NCI-H2081 treated with DMSO at 0.1 percent for 48 hours (cell line): ENCODE data around the gene ARIH1.
"Not testable (repeated sequence)": the region's sequence is repeated elsewhere in the genome, so short reads cannot be mapped to it uniquely, and the experiment has no call there.

Experiments used
- DNase-seq: peaks from one replicate; lab custom pipeline; 2025; lab: John Stamatoyannopoulos, UW

ARIH1 gene

DNA sequence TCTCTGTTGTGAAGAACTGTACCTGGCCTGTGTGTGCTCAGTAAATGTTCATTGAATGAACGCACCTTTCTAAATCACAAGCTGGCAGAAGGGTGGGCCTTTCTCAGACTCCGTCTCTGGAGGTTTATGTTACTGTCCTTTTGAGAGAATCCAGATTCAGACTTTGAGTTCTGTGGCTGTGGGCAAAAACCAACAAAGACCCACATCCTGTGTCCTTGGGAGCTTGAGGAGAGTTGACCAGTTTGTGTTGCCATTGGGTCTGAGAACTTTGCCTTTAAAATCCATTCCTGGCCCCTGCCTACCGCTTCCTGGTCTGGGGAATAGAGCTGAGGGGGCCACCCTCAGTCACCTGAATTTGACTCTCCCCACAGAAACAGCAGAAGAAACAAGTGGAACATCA, 134.0 kb downstream of the ARIH1 start:
- DNase-seq, result not testable (repeated sequence)

DNA sequence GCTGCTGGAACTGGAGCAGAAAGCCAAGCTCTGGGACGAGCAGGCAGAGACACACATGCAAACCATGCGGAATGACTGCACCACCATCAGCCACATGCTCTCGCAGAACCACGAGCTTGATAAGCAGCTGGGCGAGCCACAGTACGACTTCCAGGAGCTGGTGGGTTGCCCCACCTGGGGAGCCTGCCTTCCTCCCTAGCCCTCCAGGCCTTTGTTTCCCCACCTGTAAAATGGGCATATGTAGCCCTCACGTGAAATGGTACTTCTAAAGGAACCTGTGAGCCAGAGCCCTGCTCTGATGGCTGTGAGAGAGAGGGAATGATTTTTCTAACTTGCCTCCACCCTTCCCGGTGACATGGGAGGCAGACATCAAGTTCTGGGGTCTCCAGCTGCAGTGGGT, 135.7 kb downstream of the ARIH1 start:
- no peak for DNase-seq

DNA sequence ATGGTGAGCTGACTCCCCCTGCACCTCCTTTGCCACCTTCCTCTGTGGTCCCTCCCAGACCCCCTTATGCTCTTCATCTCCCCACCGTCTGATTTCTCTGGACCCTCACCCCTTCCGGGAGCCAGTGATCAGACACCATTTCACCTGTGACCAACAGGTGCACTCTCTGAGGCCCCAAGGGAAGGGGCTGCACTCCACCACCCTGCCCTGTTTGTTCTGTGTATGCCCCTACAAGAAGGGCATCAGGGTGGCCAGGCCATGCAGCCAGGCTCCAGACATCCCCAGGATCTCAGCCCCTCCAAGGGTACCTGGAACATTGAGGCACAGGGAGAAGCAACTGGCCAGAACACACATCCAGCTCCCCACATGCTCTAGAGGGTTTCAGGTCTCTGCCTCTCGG, 138.2 kb downstream of the ARIH1 start:
- not testable (repeated sequence) for DNase-seq

DNA sequence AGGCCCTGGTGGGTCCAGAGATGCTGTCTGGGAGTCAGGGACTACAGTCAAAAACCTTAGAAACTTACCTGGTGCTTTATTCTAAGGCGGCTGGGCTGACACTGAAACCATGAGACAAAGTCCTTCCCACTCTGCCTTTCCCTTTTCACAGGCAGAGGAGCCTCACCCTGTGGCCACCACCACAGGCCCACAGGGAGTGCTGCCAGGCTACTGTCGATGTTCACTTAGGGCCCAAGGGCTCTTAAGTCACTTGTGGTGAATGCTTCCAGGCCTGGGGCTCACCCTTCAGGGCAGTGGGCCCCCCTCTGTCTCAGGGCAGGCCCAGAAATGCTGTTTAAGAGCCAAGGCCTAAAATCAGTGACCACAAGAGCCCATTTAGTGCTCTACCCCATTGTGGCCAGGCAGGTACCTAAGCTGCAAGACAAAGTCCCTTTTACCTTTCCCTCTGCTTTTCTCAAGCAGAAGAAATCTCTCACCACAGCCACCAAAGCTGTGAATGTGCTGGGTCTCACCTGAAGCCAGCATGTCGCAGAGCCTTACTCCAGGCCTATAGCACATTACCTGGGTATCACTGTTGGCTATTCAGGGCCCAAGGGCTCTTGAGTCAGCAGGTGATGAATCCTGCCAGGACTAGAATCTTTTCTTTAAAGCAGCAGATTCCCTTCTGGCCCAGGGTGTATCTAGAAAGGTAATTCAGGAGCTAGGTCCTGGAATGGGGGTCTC, 140.8 kb downstream of the ARIH1 start:
- no peak for DNase-seq

DNA sequence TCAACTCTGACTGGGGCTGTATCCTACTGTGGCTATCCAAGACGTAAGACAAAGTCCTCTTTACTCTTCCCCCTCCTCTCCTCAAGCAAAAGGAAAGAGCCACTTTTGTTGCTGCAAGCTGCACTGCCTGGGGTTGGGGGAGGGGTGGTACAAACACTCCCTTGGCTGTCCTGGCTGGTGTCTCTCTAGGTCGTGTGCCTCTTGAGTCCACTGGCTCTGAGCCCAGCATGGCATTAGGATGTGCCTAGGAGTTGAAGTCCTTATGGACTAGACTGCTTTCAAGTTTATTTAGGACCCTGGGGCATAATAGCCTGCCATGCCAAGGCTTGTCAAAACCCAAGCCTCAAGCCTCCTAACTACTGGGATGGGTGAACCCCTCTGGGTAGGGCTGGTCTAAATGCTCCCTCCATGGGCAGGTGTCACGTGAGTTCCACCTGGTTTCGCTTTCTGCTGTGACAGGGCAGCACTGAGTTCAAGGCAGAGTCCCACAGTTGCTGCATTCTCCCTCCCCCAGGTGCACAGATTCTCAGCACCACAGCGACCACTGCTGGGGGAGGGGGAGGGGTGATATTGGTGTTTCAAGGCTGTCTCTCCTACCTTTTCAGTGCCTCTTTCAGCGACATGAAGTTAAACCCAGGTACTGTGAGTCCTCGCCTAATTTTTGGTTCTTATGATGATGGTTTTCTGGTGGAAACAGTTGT, 141.6 kb downstream of the ARIH1 start:
- DNase-seq, result not testable (repeated sequence)

DNA sequence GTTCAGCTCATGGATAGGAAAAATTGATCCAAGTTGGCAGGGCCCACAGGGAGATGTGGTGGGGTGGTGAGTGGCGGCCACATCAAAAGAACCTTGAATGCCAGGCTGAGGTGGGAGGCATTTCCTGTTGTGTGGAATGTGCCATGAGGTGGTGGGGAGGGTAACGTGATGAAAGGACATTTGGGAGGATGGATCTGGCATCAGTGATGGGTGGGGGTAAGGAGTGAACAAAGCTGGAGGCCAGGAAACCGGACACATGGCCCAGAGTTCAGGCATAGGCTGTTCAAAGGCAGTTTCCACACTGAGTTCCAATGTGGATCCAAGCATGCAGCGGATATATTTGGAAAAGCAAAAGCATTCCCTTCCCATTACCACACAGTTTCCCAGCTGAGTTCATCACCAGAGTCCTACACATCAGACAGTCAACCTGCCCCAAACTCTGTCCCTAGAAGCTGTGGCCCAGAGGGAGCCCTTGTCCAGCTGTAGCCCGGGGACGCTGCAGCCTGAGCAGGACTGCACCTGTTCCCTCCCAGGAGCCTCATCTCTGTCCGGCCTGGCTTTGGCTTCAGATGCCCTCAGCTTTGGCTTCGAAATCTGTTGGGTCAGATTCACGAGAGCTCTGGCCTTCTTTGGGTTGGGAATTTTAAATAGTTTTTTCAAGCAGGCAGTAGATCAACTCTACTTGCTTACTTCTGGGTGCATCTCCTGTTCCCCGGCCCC, 142.5 kb downstream of the ARIH1 start:
- DNase-seq, result no peak

DNA sequence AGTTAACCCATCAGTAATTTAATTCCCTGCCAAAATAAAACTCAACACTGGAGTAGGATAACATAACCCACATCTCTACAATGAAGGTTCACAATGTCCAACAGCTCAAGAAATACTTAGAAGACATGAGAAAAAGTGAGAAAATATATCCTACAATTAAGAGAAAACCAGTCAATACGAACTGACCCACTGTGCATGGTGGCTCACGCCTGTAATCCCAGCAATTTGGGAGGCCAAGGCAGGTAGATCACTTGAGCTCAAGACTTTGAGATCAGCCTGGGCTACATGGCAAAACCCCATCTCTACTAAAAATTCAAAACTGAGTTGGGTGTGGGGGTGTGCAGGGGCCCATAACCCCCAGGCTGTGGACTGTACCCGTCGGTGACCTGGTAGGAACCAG, 149.7 kb downstream of the ARIH1 start:
- not testable (repeated sequence) for DNase-seq

DNA sequence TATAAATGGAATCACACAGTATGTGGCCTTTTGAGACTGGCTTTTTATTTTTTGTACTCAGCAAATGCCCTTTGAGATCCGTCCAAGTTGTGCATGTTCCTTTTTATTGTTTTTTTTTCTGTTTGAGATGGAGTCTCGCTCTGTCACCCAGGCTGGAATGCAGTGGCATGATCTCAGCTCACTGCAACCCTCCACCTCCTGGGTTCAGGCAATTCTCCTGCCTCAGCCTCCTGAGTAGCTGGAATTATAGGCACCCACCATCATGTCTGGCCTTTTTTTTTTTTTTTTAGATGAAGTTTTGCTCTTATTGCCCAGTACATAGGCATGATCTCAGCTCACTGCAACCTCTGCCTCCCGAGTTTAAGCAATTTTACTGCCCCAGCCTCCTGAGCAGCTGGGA, 152.0 kb downstream of the ARIH1 start:
- not testable (repeated sequence) for DNase-seq

DNA sequence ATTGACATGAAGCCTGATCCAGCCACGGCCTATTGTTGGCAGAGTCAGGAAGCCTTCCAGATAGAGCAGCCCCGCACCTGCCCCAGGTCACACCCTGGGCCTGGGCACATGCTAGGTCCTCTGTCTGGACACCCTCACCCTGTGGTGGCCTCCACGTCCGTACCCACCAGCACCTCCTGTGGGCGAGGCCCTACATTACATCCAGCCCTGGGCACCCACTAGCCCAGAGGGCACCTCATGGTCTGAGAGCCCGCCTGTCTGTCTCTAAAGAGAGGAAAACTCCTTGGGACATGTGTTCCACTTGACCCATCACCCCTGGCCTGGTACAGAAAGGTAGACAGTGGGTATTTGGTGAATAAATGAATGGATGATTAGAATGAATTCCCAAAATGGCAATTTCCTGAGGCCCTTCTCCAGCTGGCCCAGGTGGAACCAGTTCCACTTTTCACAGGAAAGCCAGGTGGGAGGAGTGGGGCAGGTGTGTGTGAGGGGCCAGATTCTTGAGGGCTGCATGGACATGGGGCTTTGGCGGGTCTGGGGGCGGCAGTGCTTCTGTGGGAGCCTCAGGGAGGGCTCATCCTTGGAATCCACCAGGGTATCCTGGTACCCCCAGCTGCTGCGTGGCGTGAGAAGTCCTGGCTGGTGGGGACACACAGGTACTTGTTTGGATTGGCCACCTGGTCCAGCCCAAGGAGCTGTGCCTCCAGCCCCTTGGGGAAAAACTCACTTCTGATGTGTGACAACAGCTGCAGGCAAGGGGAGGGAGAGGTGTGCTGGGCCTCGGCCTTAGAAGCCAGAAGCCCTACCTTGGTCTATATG, 154.3 kb downstream of the ARIH1 start:
- not testable (repeated sequence) for DNase-seq

DNA sequence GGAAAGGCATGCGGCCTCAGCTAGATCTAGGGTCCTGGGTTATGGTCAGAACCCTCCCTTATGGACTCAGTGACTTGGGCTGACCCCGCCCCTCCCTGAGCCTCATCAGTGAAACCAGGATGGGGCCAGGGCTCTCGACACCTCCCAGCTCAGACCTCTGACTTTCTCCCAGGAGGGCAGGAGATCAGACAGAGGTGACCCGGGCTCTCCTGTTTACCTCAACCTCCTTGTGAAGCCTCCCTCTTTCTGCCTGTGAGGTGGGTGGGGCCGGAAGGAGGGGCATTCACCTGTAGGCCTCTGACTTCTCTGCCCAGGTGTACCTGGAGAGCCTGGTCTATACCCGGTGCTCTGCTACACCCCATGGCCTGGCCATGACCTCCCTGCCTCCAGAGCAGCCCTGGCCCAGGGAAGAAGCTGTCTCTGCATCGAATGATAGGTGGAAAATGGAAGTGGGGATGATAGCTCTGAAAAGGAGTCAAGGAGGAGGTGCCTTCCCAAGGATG, 155.0 kb downstream of the ARIH1 start:
- DNase-seq, result not testable (repeated sequence)

DNA sequence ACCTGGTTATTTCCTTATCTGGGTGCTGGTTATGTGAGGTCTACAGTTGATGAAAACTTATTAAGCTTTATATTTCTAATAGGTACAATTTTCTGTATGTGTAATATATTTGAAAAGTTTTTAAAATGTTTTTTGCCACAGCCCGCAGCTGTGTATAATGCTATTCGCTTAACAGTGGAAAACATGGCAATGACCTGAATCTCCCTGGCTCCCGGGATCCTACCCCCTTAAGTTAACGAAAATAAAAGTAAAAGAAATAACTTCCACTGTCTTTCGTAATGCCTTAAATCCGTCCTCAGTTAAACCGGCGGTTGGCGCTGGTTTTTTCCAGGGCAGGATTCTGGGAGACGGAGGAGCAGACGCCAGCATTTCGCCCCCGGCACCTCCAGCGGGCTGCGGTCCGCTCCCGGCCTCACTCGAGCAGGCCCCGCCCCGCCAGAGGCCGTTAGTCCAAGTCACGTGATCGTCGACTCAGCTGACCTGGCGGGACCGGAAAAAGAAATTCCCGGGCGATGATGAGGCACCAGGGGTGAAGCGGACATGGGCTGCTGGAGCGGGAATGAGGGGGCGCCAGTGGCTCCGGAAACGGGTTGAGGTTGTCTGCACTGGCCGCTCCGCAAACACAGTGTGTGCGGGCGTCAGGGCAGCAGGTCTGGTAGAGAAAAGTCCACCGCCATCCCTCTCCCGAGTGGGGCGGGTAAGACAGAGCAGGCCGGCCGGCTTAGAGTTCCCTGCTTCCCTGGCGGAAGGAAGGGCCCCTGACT, 162.6 kb downstream of the ARIH1 start:
- DNase-seq, result not testable (repeated sequence)

DNA sequence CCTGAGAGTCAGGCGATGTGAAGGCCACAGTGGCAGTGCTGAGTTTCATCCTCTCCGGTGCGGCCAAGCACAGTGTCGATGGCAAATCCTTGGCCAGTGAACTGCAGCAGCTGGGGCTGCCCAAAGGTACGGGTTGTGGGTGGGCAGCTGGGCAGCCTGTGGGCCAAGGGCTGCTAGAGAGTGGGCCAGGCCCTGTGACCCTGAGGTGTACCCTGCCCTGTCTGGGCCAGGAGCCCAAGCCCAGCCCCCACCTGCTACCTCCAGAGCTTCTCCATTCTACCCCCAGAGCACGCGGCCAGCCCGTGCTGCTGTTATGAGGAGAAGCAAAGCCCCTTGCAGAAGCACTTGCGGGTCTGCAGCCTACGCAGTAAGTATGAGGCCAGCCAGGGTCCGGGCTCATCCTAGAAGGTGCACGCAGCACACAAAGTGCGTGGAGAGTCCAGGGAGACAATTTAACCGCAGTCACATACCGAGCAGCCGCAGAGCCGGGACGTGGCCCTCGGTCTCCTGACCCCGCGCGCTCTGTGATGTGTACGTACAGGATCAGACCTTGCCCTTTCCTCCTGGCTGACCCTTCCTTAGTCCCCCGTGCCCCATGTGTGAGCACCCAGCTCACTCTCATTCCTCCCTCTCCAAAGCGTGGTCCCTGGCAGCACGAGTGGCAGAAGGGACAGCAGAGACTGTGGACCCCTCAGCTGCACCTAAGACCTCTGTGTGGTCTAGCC, 165.8 kb downstream of the ARIH1 start:
- not testable (repeated sequence) for DNase-seq

DNA sequence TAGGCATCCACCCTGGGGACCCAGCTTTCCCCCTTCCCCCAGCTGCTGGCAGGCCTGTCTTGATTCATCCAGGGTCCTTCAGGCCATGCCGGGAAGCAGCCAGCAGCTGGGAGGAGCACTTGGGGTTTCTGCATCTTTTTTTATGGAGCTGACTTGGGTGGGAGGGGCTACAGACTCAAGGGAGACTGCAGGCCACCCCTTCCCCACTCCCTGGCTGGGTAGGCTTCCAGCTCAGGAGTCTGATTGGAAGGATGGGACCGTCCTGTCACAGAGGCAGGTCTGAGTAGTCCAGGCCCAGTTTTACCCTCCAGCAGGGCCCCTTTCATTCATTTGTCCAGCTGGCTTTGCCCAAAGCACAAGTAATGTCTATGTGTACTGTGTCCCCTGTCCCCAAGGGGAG, 168.1 kb downstream of the ARIH1 start:
- DNase-seq, result not testable (repeated sequence)

DNA sequence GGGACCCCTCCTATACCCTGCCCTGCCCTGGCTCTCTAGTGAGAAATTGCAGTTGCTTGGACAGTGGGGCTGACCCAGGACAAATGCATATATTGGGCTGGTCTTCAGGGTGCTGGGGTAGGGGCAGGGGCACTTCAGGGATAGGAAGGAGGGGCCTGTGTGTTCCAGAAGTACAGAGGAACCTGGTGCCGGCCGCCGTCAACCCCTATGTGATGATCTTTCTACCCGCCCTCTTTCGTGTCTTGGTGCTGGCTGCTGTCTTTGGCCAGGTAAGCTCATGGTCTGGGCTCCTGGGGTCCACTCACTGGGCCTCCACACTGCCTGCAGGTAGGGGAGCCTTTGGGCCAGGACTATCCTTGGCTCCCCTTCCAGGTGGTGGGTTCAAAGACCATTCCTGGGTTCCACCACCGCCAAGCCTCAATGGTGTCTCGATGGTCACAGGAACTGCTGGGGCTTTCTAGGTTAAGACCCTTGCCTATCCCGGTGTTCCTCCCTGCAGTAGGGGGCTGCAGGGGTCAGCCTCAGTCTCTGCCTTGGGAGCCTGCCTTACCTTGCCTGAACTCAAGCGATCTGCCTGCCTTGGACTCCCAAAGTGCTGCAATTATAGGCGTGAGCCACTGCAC, 174.6 kb downstream of the ARIH1 start:
- not testable (repeated sequence) for DNase-seq
